ENCODE measurements around the gene ARHGAP25. TPM values are rescaled to one million over a fixed set of nuclear protein-coding genes. Genes with fewer than 3 reads are reported as not detected.

Gene ARHGAP25
- total RNA-seq, 1 experiment from 2014 or later = not detected

GRCh38 chr2:68693951-68694350 is 40.7 kb upstream of the ARHGAP25 start:
- ChIA-PET CTCF (no interaction called here), POLR2A (ENCODE audit: unreplicated experiment) (no interaction called here)
- BruUV-seq (replicated peaks) = no TSS peak
- H3K79me2 ChIP-seq (ENCODE audit: low read depth) = no peaks in the 10 kb centered on the region
- H3K36me3 ChIP-seq (ENCODE audit: low read depth) = no peaks in the 10 kb centered on the region
- no peaks in the 10 kb centered on the region for H3K9me3 ChIP-seq (ENCODE audit: insufficient read depth, low read depth)
- H3K27ac ChIP-seq = no peak overlapping the region
- H3K4me2 ChIP-seq = no peak overlapping the region
- H3K4me1 ChIP-seq (replicated peaks; ENCODE audit: insufficient read depth) = no peaks in the 10 kb centered on the region
- H3F3A ChIP-seq (ENCODE audit: insufficient read depth, low read depth) = no peaks in the 10 kb centered on the region
- TF ChIP-seq CTCF (conservative IDR thresholded peaks at IDR 0.05) (no peak), EZH2 (IDR thresholded peaks at IDR 0.05; ENCODE audit: low read depth) (no peak)
- no peak for DNase-seq
- intact Hi-C loops (cut with micrococcal nuclease; ENCODE audit: unreplicated experiment) = no loop called here
- no peak overlapping the region for H3K4me3 ChIP-seq
- H3K9me2 ChIP-seq (ENCODE audit: insufficient read depth) = no peaks in the 10 kb centered on the region
- no peaks in the 10 kb centered on the region for H3K27me3 ChIP-seq (ENCODE audit: insufficient read depth, low read depth)
- H4K20me1 ChIP-seq (ENCODE audit: insufficient read depth) = no peaks in the 10 kb centered on the region; the same call in 1 of the 2 replicates
- H2AFZ ChIP-seq = no peak overlapping the region

- no peak for DNase-seq
- Histone ChIP-seq H3K36me3 (ENCODE audit: low read depth) (no peaks in the 10 kb centered on the region), H3K4me1 (replicated peaks; ENCODE audit: insufficient read depth) (no peaks in the 10 kb centered on the region), H3F3A (ENCODE audit: insufficient read depth, low read depth) (no peaks in the 10 kb centered on the region), H3K4me3 (no peak overlapping the region), H3K9me2 (ENCODE audit: insufficient read depth) (no peaks in the 10 kb centered on the region), H3K27ac (no peak overlapping the region), H3K27me3 (ENCODE audit: insufficient read depth, low read depth) (no peaks in the 10 kb centered on the region), H2AFZ (no peak overlapping the region), H3K4me2 (no peak overlapping the region), H3K79me2 (ENCODE audit: low read depth) (no peaks in the 10 kb centered on the region), H3K9me3 (ENCODE audit: insufficient read depth, low read depth) (no peaks in the 10 kb centered on the region), H4K20me1 (ENCODE audit: insufficient read depth) (no peaks in the 10 kb centered on the region; the same call in 1 of the 2 replicates)
- BruUV-seq (replicated peaks) = no TSS peak
- intact Hi-C loops (cut with micrococcal nuclease; ENCODE audit: unreplicated experiment) = no loop called here
- POLR2A ChIA-PET (ENCODE audit: unreplicated experiment) = no interaction called here
- no peak for TF ChIP-seq EZH2 (IDR thresholded peaks at IDR 0.05; ENCODE audit: low read depth)
- CTCF ChIA-PET = no interaction called here
Measured at GRCh38 chr2:68695971-68696370, 38.6 kb upstream of the ARHGAP25 start.

- CTCF ChIA-PET = no interaction called here
- Histone ChIP-seq H3F3A (ENCODE audit: insufficient read depth, low read depth) (no peaks in the 10 kb centered on the region), H3K4me3 (no peak overlapping the region), H3K4me2 (no peak overlapping the region), H3K4me1 (replicated peaks; ENCODE audit: insufficient read depth) (no peaks in the 10 kb centered on the region), H3K27me3 (ENCODE audit: insufficient read depth, low read depth) (no peaks in the 10 kb centered on the region), H3K27ac (no peak overlapping the region), H4K20me1 (ENCODE audit: insufficient read depth) (no peaks in the 10 kb centered on the region; the same call in 1 of the 2 replicates), H3K9me2 (ENCODE audit: insufficient read depth) (no peaks in the 10 kb centered on the region), H2AFZ (no peak overlapping the region), H3K9me3 (ENCODE audit: insufficient read depth, low read depth) (no peaks in the 10 kb centered on the region), H3K79me2 (ENCODE audit: low read depth) (no peaks in the 10 kb centered on the region), H3K36me3 (ENCODE audit: low read depth) (no peaks in the 10 kb centered on the region)
- POLR2A ChIA-PET (ENCODE audit: unreplicated experiment) = no interaction called here
- BruUV-seq (replicated peaks) = no TSS peak
- TF ChIP-seq CTCF (conservative IDR thresholded peaks at IDR 0.05) (no peak), EZH2 (IDR thresholded peaks at IDR 0.05; ENCODE audit: low read depth) (no peak)
- no peak for DNase-seq
- intact Hi-C loops (cut with micrococcal nuclease; ENCODE audit: unreplicated experiment) = no loop called here
Measured at GRCh38 chr2:68696554-68696953, 38.1 kb upstream of the ARHGAP25 start.

All from PC-9 (cell line).